MCF 10A (cell line): ENCODE data around the gene CCDC40. TPM values are rescaled to one million over a fixed set of nuclear protein-coding genes. Genes with fewer than 3 reads are reported as not detected.

Source experiments
- BruUV-seq: library from RNA; stranded (reverse); fragments of 400-500 nt; replicated peaks from 2 replicates; lab custom pipeline; 2021; lab: Mats Ljungman, UMichigan
- CTCF ChIA-PET: fragments of 300-600 bp; sonication (Branson Sonifier 250); formaldehyde crosslinking; extraction: SDS; loops from one replicate; lab custom pipeline; 2021; ENCODE audit warnings: antibody characterized with exemption, inconsistent platforms; lab: Yijun Ruan, JAX
- POLR2A ChIA-PET: fragments of 300-600, 350-650 bp; sonication (Branson Sonifier 250); formaldehyde crosslinking; extraction: SDS; loops from one replicate; lab custom pipeline; 2020; ENCODE audit warnings: antibody characterized with exemption, inconsistent platforms; lab: Yijun Ruan, JAX
- DNase-seq: peaks from one replicate; pipeline ENCODE4 v3.0.0-alpha.2; 2018; ENCODE audit not compliant: unreplicated experiment
- H3K27ac Mint-ChIP-seq: one replicate; pipeline ENCODE4 v1.8.0; 2022; ENCODE audit warnings: mild to moderate bottlenecking, low read depth, mixed read lengths; ENCODE audit not compliant: unreplicated experiment
- H3K27me3 Mint-ChIP-seq: one replicate; pipeline ENCODE4 v1.8.0; 2022; ENCODE audit warnings: mixed read lengths; ENCODE audit not compliant: insufficient read depth, unreplicated experiment
- H3K36me3 Mint-ChIP-seq: one replicate; pipeline ENCODE4 v1.8.0; 2022; ENCODE audit warnings: mild to moderate bottlenecking, moderate library complexity, mixed read lengths; ENCODE audit not compliant: insufficient read depth, unreplicated experiment
- H3K4me1 Mint-ChIP-seq: one replicate; pipeline ENCODE4 v1.8.0; 2022; ENCODE audit warnings: mixed read lengths; ENCODE audit not compliant: insufficient read depth, unreplicated experiment
- H3K4me3 Mint-ChIP-seq: one replicate; pipeline ENCODE4 v1.8.0; 2022; ENCODE audit warnings: mild to moderate bottlenecking, moderate library complexity, mixed read lengths; ENCODE audit not compliant: unreplicated experiment
- H3K9me3 Mint-ChIP-seq: one replicate; pipeline ENCODE4 v1.8.0; 2022; ENCODE audit warnings: mixed read lengths; ENCODE audit not compliant: unreplicated experiment
- intact Hi-C: fragments of 100-400 bp; cut with micrococcal nuclease; formaldehyde crosslinking; loops from 2 replicates; pipeline ENCODE4 v1.14.1; 2022
- total RNA-seq: library from RNA; stranded (reverse); gene quantifications from 2 replicates; pipeline ENCODE4 v1.2.3, GENCODE V29; 2022
- TF ChIP-seq, protein P1 (sequence below): fragments of 200-600 bp; IDR thresholded peaks from one replicate; pipeline ENCODE4 v1.8.0; 2022; ENCODE audit warnings: antibody characterized with exemption, mild to moderate bottlenecking; ENCODE audit not compliant: unreplicated experiment

CCDC40 gene
- total RNA-seq, 1 experiment from 2014 or later = 4.1 TPM

DNA sequence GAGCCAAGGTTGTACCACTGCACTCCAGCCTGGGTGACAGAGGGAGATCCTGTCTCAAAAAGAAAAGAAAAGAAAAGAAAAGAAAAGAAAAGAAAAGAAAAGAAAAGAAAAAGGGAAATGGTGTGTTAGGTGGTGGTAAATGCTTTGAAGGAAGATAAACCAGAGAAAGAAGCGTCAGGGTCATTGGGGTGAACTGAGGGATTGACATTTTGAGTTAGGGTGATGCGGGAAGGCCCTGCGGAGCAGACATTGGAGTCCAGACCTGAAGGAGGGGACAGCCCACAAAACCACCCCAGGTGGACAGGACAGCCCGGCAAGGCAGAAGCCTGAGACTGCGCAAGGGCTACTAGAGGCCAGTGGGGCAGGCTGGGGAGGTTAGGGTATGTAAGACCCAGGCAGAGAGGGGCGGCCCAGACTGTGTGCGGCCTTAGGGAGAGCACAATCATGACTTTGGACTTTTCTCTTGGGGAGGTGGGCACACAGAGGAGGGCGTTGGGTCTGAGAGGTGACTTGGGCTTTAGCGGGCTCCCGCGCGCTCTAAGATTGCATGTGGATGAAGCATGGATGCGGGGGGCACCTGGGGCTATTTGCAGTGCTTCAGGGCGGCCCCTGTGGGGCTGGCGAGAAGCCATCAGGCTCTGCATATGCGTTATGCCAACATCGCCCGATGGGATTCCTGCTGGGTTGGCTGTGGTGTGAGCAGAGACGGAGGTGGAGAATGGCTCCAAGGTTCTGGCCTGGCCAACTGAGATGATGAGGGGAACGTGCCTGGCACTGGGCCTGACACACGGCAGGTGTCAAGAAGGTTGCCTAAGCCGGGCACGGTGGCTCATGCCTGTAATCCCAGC lies 61.6 kb downstream of the CCDC40 start:
- TF ChIP-seq, protein P1, sequence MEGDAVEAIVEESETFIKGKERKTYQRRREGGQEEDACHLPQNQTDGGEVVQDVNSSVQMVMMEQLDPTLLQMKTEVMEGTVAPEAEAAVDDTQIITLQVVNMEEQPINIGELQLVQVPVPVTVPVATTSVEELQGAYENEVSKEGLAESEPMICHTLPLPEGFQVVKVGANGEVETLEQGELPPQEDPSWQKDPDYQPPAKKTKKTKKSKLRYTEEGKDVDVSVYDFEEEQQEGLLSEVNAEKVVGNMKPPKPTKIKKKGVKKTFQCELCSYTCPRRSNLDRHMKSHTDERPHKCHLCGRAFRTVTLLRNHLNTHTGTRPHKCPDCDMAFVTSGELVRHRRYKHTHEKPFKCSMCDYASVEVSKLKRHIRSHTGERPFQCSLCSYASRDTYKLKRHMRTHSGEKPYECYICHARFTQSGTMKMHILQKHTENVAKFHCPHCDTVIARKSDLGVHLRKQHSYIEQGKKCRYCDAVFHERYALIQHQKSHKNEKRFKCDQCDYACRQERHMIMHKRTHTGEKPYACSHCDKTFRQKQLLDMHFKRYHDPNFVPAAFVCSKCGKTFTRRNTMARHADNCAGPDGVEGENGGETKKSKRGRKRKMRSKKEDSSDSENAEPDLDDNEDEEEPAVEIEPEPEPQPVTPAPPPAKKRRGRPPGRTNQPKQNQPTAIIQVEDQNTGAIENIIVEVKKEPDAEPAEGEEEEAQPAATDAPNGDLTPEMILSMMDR = no peak
- no peak for DNase-seq
- intact Hi-C loops = no loop called here
- ChIA-PET POLR2A (no interaction called here), CTCF (interaction anchor here (0.7 kb wide), 1 partner anchor 355 kb away, joined by 3 read pairs; no protein-coding TSS in a partner anchor)
- Mint-ChIP-seq H3K27ac (no peak overlapping the region), H3K4me1 (peaks cover 15% of the 10 kb centered on the region), H3K27me3 (no peaks in the 10 kb centered on the region), H3K9me3 (no peaks in the 10 kb centered on the region), H3K36me3 (peaks cover 6% of the 10 kb centered on the region), H3K4me3 (no peak overlapping the region)
- BruUV-seq = no TSS peak

DNA sequence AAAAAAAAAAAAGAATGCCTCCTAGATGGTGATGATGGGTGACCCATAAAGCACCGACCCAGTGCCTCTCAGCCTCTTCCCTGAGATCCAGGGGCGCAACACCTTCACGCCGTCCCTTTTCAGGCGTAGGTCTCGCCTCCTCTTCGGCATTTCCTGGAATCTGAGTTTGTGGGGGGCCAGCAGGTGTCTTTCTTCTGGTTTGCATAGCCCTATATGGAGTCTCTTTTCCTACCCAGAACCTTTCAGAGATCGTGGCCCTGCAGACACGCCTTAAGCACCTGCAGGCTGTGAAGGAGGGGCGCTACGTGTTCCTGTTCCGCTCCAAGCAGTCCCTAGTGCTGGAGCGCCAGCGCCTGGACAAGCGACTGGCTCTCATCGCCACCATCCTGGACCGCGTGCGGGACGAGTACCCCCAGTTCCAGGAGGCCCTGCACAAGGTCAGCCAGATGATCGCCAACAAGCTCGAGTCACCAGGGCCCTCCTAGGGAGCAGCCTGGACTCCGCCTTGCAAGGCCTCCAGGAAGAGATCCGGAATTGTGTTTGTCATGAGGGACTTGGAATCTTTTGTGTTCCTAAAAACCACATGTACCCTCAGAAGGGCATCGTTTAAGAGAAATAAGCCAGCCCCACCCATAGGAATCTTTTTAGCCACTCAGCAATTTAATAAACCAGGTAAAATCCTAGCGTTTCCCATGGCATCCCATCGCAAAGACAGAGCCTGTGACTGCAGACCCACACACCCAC lies 63.0 kb downstream of the CCDC40 start:
- Mint-ChIP-seq H3K27me3 (no peaks in the 10 kb centered on the region), H3K36me3 (peaks cover 5% of the 10 kb centered on the region), H3K4me1 (peaks cover 18% of the 10 kb centered on the region), H3K27ac (no peak overlapping the region), H3K9me3 (no peaks in the 10 kb centered on the region), H3K4me3 (no peak overlapping the region)
- intact Hi-C loops = loop anchor here (10.0 kb wide), 1 partner anchor 315 kb away; the partner anchor contains the start of gene ENDOV
- CTCF ChIA-PET = interaction anchor here (0.7 to 2.8 kb wide), 2 partner anchors 46 to 373 kb away, joined by 3 to 14 read pairs; no protein-coding TSS in a partner anchor
- no TSS peak for BruUV-seq
- POLR2A ChIA-PET = no interaction called here
- TF ChIP-seq, protein P1 = no peak
- no peak for DNase-seq

DNA sequence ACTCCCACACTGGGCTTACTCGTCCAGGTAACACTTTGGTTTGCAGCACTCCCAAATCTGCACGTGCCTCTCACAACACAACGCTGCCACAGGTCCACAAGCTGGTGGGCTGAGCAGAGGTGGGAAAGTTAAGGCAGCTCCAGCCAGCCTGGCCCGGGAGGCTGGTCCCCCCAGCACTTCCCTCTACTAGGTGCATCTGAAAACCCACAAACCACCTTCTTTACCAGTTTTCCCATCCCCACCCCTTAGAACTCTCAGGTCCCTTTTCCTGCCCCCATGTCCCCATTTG lies 63.5 kb downstream of the CCDC40 start:
- H3K4me1 Mint-ChIP-seq = peaks cover 18% of the 10 kb centered on the region
- CTCF ChIA-PET = interaction anchor here (0.6 to 2.8 kb wide), 2 partner anchors 14 to 45 kb away, joined by 3 to 14 read pairs; no protein-coding TSS in a partner anchor
- DNase-seq = no peak
- no peak overlapping the region for H3K27ac Mint-ChIP-seq
- no peaks in the 10 kb centered on the region for H3K36me3 Mint-ChIP-seq
- H3K27me3 Mint-ChIP-seq = no peaks in the 10 kb centered on the region
- BruUV-seq = no TSS peak
- POLR2A ChIA-PET = no interaction called here
- intact Hi-C loops = loop anchor here (10.0 kb wide), 1 partner anchor 315 kb away; the partner anchor contains the start of gene ENDOV
- no peaks in the 10 kb centered on the region for H3K9me3 Mint-ChIP-seq
- TF ChIP-seq, protein P1 = no peak
- H3K4me3 Mint-ChIP-seq = no peak overlapping the region
